Heart left ventricle (tissue), 16 donors: Measurements from ENCODE around the gene CCDC50. TPM values are rescaled to one million over a fixed set of nuclear protein-coding genes. Genes with fewer than 3 reads are reported as not detected.
A peak's percentile ranks its signal among the peaks of the same experiment; 100 is the strongest.

Experiments used
- ATAC-seq, 4 donors: fragments of 200-7000 bp; cut with Tn5 transposase; one replicate each; pipeline ENCODE4 v1.9.1; 2020 to 2022; ENCODE audit warnings: moderate library complexity in 4 of 4, mild to moderate bottlenecking in 3 of 4, moderate number of reproducible peaks in 1 of 4
- DNase-seq, 5 donors: peaks; one replicate each; pipeline ENCODE4 v3.0.0-alpha.2; 2020
- H3K27ac ChIP-seq, 12 donors: fragments of 200-600 bp; sonication (generic) in 4 of 12; one replicate each; pipeline versions ENCODE4 v1.5.0 to v1.8.0; 2016 to 2022; ENCODE audit warnings: mild to moderate bottlenecking in 2 of 12
- H3K27me3 ChIP-seq, 9 donors: fragments of 200-600 bp; sonication (generic) in 2 of 9; one replicate each; pipeline versions ENCODE4 v1.5.1 to v1.8.0; 2016 to 2022; ENCODE audit warnings: mild to moderate bottlenecking in 3 of 9
- H3K36me3 ChIP-seq, 9 donors: fragments of 200-600 bp; sonication (generic) in 2 of 9; one replicate each; pipeline versions ENCODE4 v1.5.0 to v1.8.0; 2018 to 2022; ENCODE audit warnings: mild to moderate bottlenecking in 2 of 9
- H3K4me1 ChIP-seq, 12 donors: fragments of 200-600 bp; sonication (generic) in 4 of 12; one replicate each; pipeline versions ENCODE4 v1.5.0 to v1.8.0; 2016 to 2022; ENCODE audit warnings: mild to moderate bottlenecking in 3 of 12
- H3K4me3 ChIP-seq, 12 donors: fragments of 200-600 bp; sonication (generic) in 4 of 12; one replicate each; pipeline versions ENCODE4 v1.5.0 to v1.8.0; 2017 to 2022; ENCODE audit warnings: mild to moderate bottlenecking in 9 of 12, moderate library complexity in 4 of 12
- H3K9me3 ChIP-seq, 12 donors: fragments of 200-600 bp; sonication (generic) in 4 of 12; one replicate each; pipeline versions ENCODE4 v1.5.0 to v1.8.0; 2016 to 2022; ENCODE audit warnings: mild to moderate bottlenecking in 1 of 12
- CTCF ChIP-seq, 12 donors: fragments of 200-600 bp; sonication (generic) in 4 of 12; IDR thresholded peaks; one replicate each; pipeline versions ENCODE4 v1.5.0 to v1.8.0; 2018 to 2022; ENCODE audit warnings: antibody characterized with exemption in 12 of 12, mild to moderate bottlenecking in 5 of 12
- POLR2A ChIP-seq, 2 donors: fragments of 450-650 bp; IDR thresholded peaks; one replicate each; pipeline ENCODE4 v1.6.1; 2017; ENCODE audit warnings: antibody characterized with exemption in 2 of 2, mild to moderate bottlenecking in 2 of 2, moderate library complexity in 2 of 2
- WGBS, 4 donors: extraction: QIAGEN DNeasy Blood & Tissue Kit in 2 of 4; methylation state at CpG; one replicate each; pipeline versions ENCODE4 v1.1.5 to v1.1.7; 2013 to 2018; 5-methylcytosine and 5-hydroxymethylcytosine counted together
- intact Hi-C, 10 donors: fragments of 100-400 bp; cut with DNase I; formaldehyde crosslinking; loops; one replicate each; pipeline versions ENCODE4 v1.11.1 to v1.14.2; 2022
- polyA plus RNA-seq, 2 donors: library from polyadenylated mRNA; stranded (reverse); fragments of 200-250 nt; gene quantifications; one replicate each; pipeline ENCODE4 v1.2.3, GENCODE V29; 2013
- total RNA-seq, 9 donors: library from RNA; depleted of rRNA in 2 of 9; stranded (reverse); fragments of >200 nt in 2 of 9; fragmentation: NEBNext Ultra II Directional in 3 of 9; extraction: Animal tissue kit (Norgen Biotek cat#: 25700) in 3 of 9; gene quantifications; one replicate each; pipeline versions ENCODE4 v1.1.0 to v1.2.4, GENCODE V29; 2016 to 2023
- donor health status: ischemic (EF 13 %, LVEDD 7.1; RV severe dilation, severe dysfunction).
- donor health status: healthy with polysubstance abuse.
- donor health status: DM: no; HTN: yes; CAD: no.
- donor health status: DM: no; HTN: no; CAD: no.
- donor health status: ischemic (EF 25% LVEDD 6.9; RV normal size, moderate dysfunction).
- donor health status: ischemic (EF 25% LVEDD 5.7; RV mildly dilated, moderate dysfunction).
- donor health status: healthy.
- donor health status: DM: yes; HTN: yes; CAD: no.
- donor health status: ischemic (EF 35%, LVEDD 5.7; RV mildly dilated, moderate dysfunction).
- donor health status: nonischemic (EF 11% LVEDD 7.7; RV severe dilation, severe dysfunction).
- donor health status: DM: yes; HTN: yes; CAD: no.
- donor health status: PGD.
- donor health status: ischemic (EF 29% LVEDD 5.4; RV normal size, mild dysfunction).
- donor health status: nonischemic (EF 23%, LVEDD 6.1; RV moderate dilation, normal function).

Gene CCDC50
- total and polyA plus RNA-seq, 11 donors = 16.1 to 75.7 (median 54.2) TPM

DNA sequence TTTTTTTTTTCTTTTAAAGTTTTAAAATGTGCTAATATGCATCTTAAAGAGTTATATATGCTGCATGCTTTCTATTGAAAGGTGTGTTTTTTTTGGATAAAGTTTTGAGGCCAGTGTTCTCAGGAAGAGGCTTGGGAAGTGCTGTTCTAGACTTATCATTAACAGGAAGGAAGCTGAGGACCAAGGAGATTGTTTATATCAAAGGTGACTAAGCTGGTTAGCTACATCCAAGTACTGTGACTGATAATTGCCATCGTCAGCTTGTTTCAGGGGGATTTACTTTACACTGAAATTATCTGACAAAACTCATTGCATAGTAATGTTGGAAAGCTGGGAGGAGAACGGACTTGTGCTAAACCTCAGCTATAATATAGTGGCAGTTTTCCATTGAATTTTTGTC, 37.5 kb downstream of the CCDC50 start:
- WGBS, 4 donors = 33 to 49% (median 46%) methylated on average over 2 of the region's 2 CpGs

GRCh38 chr3:191368755-191369615, 39.8 kb downstream of the CCDC50 start:
- H3K36me3 ChIP-seq = peaks cover 0 to 89% (median 55%) of the 10 kb centered on the region in 9 donors
- TF ChIP-seq POLR2A (IDR thresholded peaks at IDR 0.05) (no peak), CTCF (IDR thresholded peaks at IDR 0.05) (no peak)
- no peaks in the 10 kb centered on the region for H3K27me3 ChIP-seq
- no peak overlapping the region for H3K4me3 ChIP-seq
- no peak overlapping the region for H3K27ac ChIP-seq
- WGBS, 4 donors = 78 to 94% (median 93%) methylated on average over 5 of the region's 5 CpGs
- DNase-seq = no peak
- H3K9me3 ChIP-seq = no peaks in the 10 kb centered on the region
- ATAC-seq = no peak
- intact Hi-C loops = no loop called here
- H3K4me1 ChIP-seq = peaks cover 0 to 27% (median 8%) of the 10 kb centered on the region in 12 donors

More for the DNA sequence above, 37.5 kb downstream of the CCDC50 start:
- DNase-seq (no peak), ATAC-seq (peak; percentile 58 to 90 (median 64))
- Histone ChIP-seq H3K9me3 (no peaks in the 10 kb centered on the region), H3K4me3 (no peak overlapping the region), H3K27ac (peak overlapping the region in 5 of 12 donors; percentile 3 to 44 (median 27)), H3K4me1 (peaks cover 0 to 28% (median 8%) of the 10 kb centered on the region in 12 donors), H3K27me3 (no peaks in the 10 kb centered on the region), H3K36me3 (peaks cover 2 to 98% (median 76%) of the 10 kb centered on the region in 9 donors)
- intact Hi-C loops = no loop called here
- no peak for TF ChIP-seq POLR2A (IDR thresholded peaks at IDR 0.05)
- TF ChIP-seq CTCF (IDR thresholded peaks at IDR 0.05) = no peak

DNA sequence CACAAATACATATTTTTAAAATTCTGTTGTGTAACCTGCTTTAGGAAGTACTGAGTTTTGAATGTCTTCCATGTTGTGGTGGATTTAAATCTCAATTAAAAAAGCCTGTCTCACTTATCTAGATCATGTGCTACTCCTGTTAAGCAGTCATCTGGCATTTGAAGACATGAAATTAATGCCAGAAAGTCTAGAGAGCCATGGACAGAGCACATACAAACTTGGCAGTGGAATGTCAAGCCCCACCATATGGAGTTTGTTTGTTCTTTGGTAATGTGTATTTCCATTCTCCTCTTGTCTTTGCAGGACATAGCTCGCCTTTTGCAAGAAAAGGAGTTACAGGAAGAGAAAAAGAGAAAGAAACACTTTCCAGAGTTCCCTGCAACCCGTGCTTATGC, 40.4 kb downstream of the CCDC50 start:
- ATAC-seq (peak in 1 of 4 donors; percentile 50), DNase-seq (no peak)
- Histone ChIP-seq H3K9me3 (no peaks in the 10 kb centered on the region), H3K36me3 (peaks cover 0 to 83% (median 50%) of the 10 kb centered on the region in 9 donors), H3K4me3 (no peak overlapping the region), H3K4me1 (peaks cover 0 to 31% (median 8%) of the 10 kb centered on the region in 12 donors), H3K27me3 (no peaks in the 10 kb centered on the region), H3K27ac (no peak overlapping the region)
- intact Hi-C loops = loop anchor here in 1 of 10 donors (5.0 kb wide), 1 partner anchor 37 kb away; the partner anchor contains the start of gene UTS2B
- TF ChIP-seq POLR2A (IDR thresholded peaks at IDR 0.05) (no peak), CTCF (IDR thresholded peaks at IDR 0.05) (no peak)
- WGBS, 4 donors = 76 to 85% (median 81%) methylated on average over 2 of the region's 2 CpGs

DNA sequence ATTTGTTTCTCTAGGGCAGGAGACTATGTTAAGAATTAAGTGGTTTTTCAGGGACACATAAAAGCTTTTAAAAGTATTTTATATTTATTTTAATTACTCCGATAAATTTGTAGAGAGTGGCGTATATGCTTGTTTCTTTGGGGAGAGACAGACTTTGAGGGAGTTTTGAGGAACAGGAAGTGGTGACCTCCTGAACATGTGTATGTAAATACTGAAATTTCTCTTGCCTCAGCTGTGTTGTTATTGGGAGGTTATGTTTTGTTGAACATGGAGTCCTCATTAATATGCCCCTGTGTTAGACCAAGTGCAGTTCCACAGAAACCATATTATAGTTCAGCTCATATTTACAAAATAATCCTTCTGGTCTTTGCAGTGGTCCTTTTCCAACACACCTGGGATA, 42.9 kb downstream of the CCDC50 start:
- ATAC-seq = no peak
- no peaks in the 10 kb centered on the region for H3K9me3 ChIP-seq

More for the DNA sequence above, 42.9 kb downstream of the CCDC50 start:
- DNase-seq = no peak
- H3K27me3 ChIP-seq = no peaks in the 10 kb centered on the region
- peak overlapping the region in 1 of 12 donors; percentile 10 for H3K27ac ChIP-seq
- H3K36me3 ChIP-seq = peaks cover 0 to 72% (median 45%) of the 10 kb centered on the region in 9 donors
- peaks cover 0 to 38% (median 15%) of the 10 kb centered on the region in 12 donors for H3K4me1 ChIP-seq
- 84 to 92% (median 86%) methylated on average over 2 of the region's 2 CpGs for whole genome bisulfite sequencing, 4 donors
- intact Hi-C loops = loop anchor here in 1 of 10 donors (5.0 kb wide), 1 partner anchor 40 kb away; the partner anchor contains the start of gene UTS2B
- TF ChIP-seq CTCF (IDR thresholded peaks at IDR 0.05) (no peak), POLR2A (IDR thresholded peaks at IDR 0.05) (no peak)
- H3K4me3 ChIP-seq = no peak overlapping the region
